Neural progenitor cell (in vitro differentiated cells): Measurements from ENCODE around the gene RIOK1. TPM values are rescaled to one million over a fixed set of nuclear protein-coding genes. Genes with fewer than 3 reads are reported as not detected.

Experiments
- DNase-seq: peaks from one replicate; pipeline ENCODE4 v3.0.0-alpha.2; 2016; ENCODE audit warnings: low spot score
- H2AFZ ChIP-seq: fragments of 200-600 bp; sonication (generic); replicated peaks from 2 replicates; pipeline ENCODE4 v1.6.1; 2016; ENCODE audit warnings: antibody characterized with exemption
- H3F3A ChIP-seq: fragments of 200-600 bp; sonication (generic); 2 replicates; pipeline ENCODE4 v1.6.1; 2016; ENCODE audit warnings: antibody characterized with exemption, low read depth
- H3K27ac ChIP-seq: fragments of 200-600 bp; sonication (generic); 2 replicates; pipeline ENCODE4 v1.5.1; 2016; ENCODE audit warnings: mild to moderate bottlenecking
- H3K27me3 ChIP-seq: fragments of 200-600 bp; sonication (generic); 2 replicates; pipeline ENCODE4 v1.6.1; 2016; ENCODE audit warnings: mild to moderate bottlenecking, moderate library complexity
- H3K36me3 ChIP-seq: fragments of 200-600 bp; sonication (generic); 2 replicates; pipeline ENCODE4 v1.5.1; 2016
- H3K4me1 ChIP-seq: fragments of 200-600 bp; sonication (generic); 2 replicates; pipeline ENCODE4 v1.6.1; 2016; ENCODE audit warnings: mixed run types
- H3K4me2 ChIP-seq: fragments of 200-600 bp; sonication (generic); 2 replicates; pipeline ENCODE4 v1.6.1; 2016
- H3K4me3 ChIP-seq: fragments of 200-600 bp; sonication (generic); 2 replicates; pipeline ENCODE4 v1.5.1; 2016
- H3K79me2 ChIP-seq: fragments of 200-600 bp; sonication (generic); 2 replicates; pipeline ENCODE4 v1.6.1; 2016; ENCODE audit warnings: low read depth
- H3K9ac ChIP-seq: fragments of 200-600 bp; sonication (generic); 2 replicates; pipeline ENCODE4 v1.6.1; 2016
- H3K9me3 ChIP-seq: fragments of 200-600 bp; sonication (generic); 2 replicates; pipeline ENCODE4 v1.5.1; 2016; ENCODE audit warnings: low read depth
- H4K20me1 ChIP-seq: fragments of 200-600 bp; sonication (generic); 2 replicates; pipeline ENCODE4 v1.6.1; 2016; ENCODE audit warnings: low read depth
- H3K27ac Mint-ChIP-seq: 3 replicates; pipeline ENCODE4 v1.8.0; 2021; ENCODE audit warnings: mixed read lengths
- H3K27me3 Mint-ChIP-seq: 2 replicates; pipeline ENCODE4 v1.8.0; 2022; ENCODE audit warnings: low read depth, mild to moderate bottlenecking, inconsistent platforms, moderate library complexity, mixed read lengths; ENCODE audit not compliant: insufficient read depth
- H3K36me3 Mint-ChIP-seq: 3 replicates; pipeline ENCODE4 v1.8.0; 2021; ENCODE audit warnings: mixed read lengths
- H3K4me1 Mint-ChIP-seq: 3 replicates; pipeline ENCODE4 v1.8.0; 2021; ENCODE audit warnings: mixed read lengths
- H3K4me3 Mint-ChIP-seq: 3 replicates; pipeline ENCODE4 v1.8.0; 2021; ENCODE audit warnings: mild to moderate bottlenecking, moderate library complexity, mixed read lengths
- H3K9me3 Mint-ChIP-seq: 3 replicates; pipeline ENCODE4 v1.8.0; 2020; ENCODE audit warnings: mixed read lengths
- EZH2 ChIP-seq: fragments of 200-600 bp; sonication (generic); IDR thresholded peaks from 2 replicates; pipeline ENCODE4 v1.6.1; 2017; ENCODE audit warnings: antibody characterized with exemption, mild to moderate bottlenecking, moderate library complexity
- EZH2phosphoT487 ChIP-seq: fragments of 200-600 bp; sonication (generic); IDR thresholded peaks from 2 replicates; pipeline ENCODE4 v1.6.1; 2017; ENCODE audit warnings: antibody characterized with exemption
- total RNA-seq: library from RNA; depleted of rRNA; stranded (reverse); fragments of >200 nt; gene quantifications from 2 replicates; pipeline ENCODE4 v1.2.3, GENCODE V29; 2015; ENCODE audit warnings: low replicate concordance
- TF ChIP-seq, protein P1 (sequence below): fragments of 200-600 bp; sonication (generic); IDR thresholded peaks from 2 replicates; pipeline ENCODE4 v1.5.1; 2017; ENCODE audit warnings: antibody characterized with exemption, mild to moderate bottlenecking

The RIOK1 gene
- total RNA-seq, 1 donor from 2014 or later: 21.5 TPM

DNA sequence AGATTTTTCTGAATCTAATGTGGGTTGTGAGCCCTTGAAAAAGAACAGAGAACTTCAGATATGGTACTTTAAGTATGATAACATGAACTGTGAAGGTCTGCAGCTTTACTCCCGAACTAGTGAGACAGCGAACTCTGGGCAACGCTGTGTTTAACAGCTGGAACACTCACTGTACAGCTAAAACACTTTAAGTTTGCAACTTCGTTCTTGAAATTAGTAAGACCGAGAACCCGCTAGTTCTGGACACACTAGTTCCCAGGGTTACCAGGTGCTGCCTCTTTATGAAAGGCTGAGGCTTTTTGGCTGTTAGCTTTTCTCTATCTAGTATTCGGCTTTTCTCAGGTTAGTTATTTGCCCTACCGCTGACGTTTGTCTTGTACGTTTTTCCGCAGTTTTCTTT, 52.9 kb downstream of the RIOK1 start:
- no peak for TF ChIP-seq EZH2phosphoT487
- Histone ChIP-seq H3F3A (peaks cover 12% of the 10 kb centered on the region), H3K79me2 (no peaks in the 10 kb centered on the region), H3K4me1 (peaks cover 16% of the 10 kb centered on the region), H3K9ac (no peak overlapping the region), H2AFZ (no peak overlapping the region), H3K27ac (no peak overlapping the region), H3K4me2 (no peak overlapping the region), H3K4me3 (no peak overlapping the region), H3K27me3 (peaks cover 6% of the 10 kb centered on the region), H3K9me3 (no peaks in the 10 kb centered on the region), H3K36me3 (no peaks in the 10 kb centered on the region), H4K20me1 (no peaks in the 10 kb centered on the region)
- Mint-ChIP-seq H3K4me1 (peaks cover 18% of the 10 kb centered on the region), H3K9me3 (no peaks in the 10 kb centered on the region), H3K4me3 (no peak overlapping the region), H3K36me3 (no peaks in the 10 kb centered on the region), H3K27ac (no peak overlapping the region), H3K27me3 (peaks cover 10% of the 10 kb centered on the region)
- DNase-seq: no peak

DNA sequence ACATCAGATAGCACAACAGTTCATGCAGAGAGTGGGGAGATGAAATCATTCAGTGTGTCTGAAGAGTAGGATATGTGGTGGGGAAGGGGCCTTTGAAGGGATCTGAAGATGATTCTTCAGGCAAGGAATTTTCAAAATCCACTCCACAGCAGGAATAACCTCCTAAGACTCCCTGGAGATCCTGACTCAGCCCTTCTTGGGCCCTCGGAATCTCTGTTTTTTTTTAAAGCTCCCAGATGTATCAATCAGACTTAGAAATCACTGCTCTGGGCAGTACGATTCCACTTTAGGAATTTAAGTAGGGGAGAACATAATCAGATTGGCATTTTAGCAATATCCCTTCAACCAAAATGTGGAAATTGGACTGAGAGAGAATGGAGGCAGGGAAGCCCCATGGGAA, 55.5 kb downstream of the RIOK1 start:
- DNase-seq: no peak
- no peaks in the 10 kb centered on the region for H3K36me3 ChIP-seq
- H3K9ac ChIP-seq: no peak overlapping the region
- peaks cover 17% of the 10 kb centered on the region for H3K27me3 Mint-ChIP-seq
- H3K27ac Mint-ChIP-seq: no peak overlapping the region
- no peak overlapping the region for H3K27ac ChIP-seq
- H3K4me3 Mint-ChIP-seq: no peak overlapping the region
- H3K9me3 Mint-ChIP-seq: no peaks in the 10 kb centered on the region
- no peak overlapping the region for H2AFZ ChIP-seq
- H3K4me3 ChIP-seq: no peak overlapping the region
- peaks cover 18% of the 10 kb centered on the region for H3K4me1 Mint-ChIP-seq
- H3K4me1 ChIP-seq: peaks cover 16% of the 10 kb centered on the region
- no peaks in the 10 kb centered on the region for H4K20me1 ChIP-seq
- no peak for TF ChIP-seq EZH2phosphoT487
- H3K9me3 ChIP-seq: no peaks in the 10 kb centered on the region
- H3F3A ChIP-seq: peaks cover 12% of the 10 kb centered on the region
- H3K79me2 ChIP-seq: no peaks in the 10 kb centered on the region
- H3K36me3 Mint-ChIP-seq: no peaks in the 10 kb centered on the region
- no peak overlapping the region for H3K4me2 ChIP-seq
- peaks cover 6% of the 10 kb centered on the region for H3K27me3 ChIP-seq

DNA sequence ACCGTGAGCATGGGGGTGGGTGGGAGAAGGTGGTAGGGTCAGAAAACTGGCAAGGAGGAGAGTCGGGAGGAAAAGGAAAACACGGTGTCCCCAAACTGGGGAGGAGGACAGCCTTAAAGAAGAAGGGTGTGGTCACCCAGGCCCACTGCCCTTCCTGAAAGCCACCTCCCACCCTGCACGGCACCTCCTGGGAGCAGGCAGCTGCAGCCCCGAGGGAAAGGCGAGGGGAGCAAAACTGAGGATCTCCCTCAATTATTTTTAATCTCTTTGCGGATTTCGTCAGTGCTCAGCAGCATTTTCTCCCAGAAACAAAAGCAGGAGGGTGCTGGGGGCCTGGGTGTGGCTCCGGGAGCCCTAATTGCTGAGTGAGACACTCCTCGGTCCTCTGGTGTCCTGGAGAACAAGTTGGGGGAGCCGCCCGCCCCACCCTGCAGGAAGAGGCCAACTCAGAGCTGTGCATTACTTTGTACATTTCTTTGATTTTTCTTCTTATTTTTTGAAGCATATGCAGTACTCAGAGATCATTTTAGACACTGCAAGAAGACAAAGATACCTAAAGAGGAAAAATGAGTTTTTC, 56.4 kb downstream of the RIOK1 start:
- Histone ChIP-seq H3K27me3 (peaks cover 6% of the 10 kb centered on the region), H3K9me3 (no peaks in the 10 kb centered on the region), H4K20me1 (no peaks in the 10 kb centered on the region), H3K4me3 (no peak overlapping the region), H2AFZ (no peak overlapping the region), H3K27ac (no peak overlapping the region), H3F3A (peaks cover 12% of the 10 kb centered on the region), H3K4me1 (peaks cover 16% of the 10 kb centered on the region), H3K4me2 (peak overlapping the region; percentile 30), H3K36me3 (no peaks in the 10 kb centered on the region), H3K79me2 (no peaks in the 10 kb centered on the region), H3K9ac (no peak overlapping the region)
- TF ChIP-seq EZH2 (no peak), EZH2phosphoT487 (no peak)
- TF ChIP-seq, protein P1, sequence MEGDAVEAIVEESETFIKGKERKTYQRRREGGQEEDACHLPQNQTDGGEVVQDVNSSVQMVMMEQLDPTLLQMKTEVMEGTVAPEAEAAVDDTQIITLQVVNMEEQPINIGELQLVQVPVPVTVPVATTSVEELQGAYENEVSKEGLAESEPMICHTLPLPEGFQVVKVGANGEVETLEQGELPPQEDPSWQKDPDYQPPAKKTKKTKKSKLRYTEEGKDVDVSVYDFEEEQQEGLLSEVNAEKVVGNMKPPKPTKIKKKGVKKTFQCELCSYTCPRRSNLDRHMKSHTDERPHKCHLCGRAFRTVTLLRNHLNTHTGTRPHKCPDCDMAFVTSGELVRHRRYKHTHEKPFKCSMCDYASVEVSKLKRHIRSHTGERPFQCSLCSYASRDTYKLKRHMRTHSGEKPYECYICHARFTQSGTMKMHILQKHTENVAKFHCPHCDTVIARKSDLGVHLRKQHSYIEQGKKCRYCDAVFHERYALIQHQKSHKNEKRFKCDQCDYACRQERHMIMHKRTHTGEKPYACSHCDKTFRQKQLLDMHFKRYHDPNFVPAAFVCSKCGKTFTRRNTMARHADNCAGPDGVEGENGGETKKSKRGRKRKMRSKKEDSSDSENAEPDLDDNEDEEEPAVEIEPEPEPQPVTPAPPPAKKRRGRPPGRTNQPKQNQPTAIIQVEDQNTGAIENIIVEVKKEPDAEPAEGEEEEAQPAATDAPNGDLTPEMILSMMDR: no peak
- H3K27me3 Mint-ChIP-seq: peaks cover 16% of the 10 kb centered on the region
- DNase-seq: no peak
- H3K27ac Mint-ChIP-seq: no peak overlapping the region
- peaks cover 18% of the 10 kb centered on the region for H3K4me1 Mint-ChIP-seq
- H3K4me3 Mint-ChIP-seq: no peak overlapping the region
- no peaks in the 10 kb centered on the region for H3K9me3 Mint-ChIP-seq
- H3K36me3 Mint-ChIP-seq: no peaks in the 10 kb centered on the region

DNA sequence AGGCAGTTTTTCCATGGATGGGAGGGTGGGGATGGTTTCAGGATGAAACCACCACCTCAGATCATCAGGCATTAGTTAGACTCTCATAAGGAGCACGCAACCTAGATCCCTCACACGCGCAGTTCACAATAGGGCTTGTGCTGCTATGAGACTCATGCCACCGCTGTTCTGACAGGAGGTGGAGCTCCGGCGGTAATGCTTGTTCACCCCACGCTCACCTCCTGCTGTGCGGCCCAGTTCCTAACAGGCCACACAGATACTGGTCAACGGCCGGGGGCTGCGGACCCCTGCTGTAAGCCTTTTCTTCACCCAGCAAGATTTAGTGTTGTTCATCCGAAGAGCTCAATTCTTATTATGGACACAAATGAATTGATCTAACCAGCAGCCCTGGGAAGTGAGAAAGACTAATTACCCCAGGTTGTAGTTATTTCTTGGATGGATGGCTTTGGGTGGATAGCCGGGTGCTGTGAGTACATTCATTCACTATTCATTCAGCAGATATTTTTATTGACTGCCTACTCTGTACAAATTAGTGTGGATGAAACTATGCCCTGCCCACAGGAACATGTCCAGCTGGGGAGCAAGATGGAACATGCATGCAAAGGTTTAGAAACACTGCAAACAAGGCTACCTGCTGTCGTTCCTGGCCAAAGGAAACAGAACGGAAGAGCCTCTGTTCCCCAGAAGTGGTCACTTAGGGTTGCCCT, 57.2 kb downstream of the RIOK1 start:
- Histone ChIP-seq H4K20me1 (no peaks in the 10 kb centered on the region), H2AFZ (no peak overlapping the region), H3K4me3 (no peak overlapping the region), H3K79me2 (no peaks in the 10 kb centered on the region), H3K4me1 (peaks cover 16% of the 10 kb centered on the region), H3F3A (peaks cover 12% of the 10 kb centered on the region), H3K36me3 (no peaks in the 10 kb centered on the region), H3K4me2 (peak overlapping the region; percentile 30), H3K9me3 (no peaks in the 10 kb centered on the region), H3K27me3 (peaks cover 6% of the 10 kb centered on the region), H3K9ac (no peak overlapping the region), H3K27ac (no peak overlapping the region)
- Mint-ChIP-seq H3K9me3 (no peaks in the 10 kb centered on the region), H3K36me3 (no peaks in the 10 kb centered on the region), H3K4me1 (peaks cover 18% of the 10 kb centered on the region), H3K27ac (peak overlapping the region; percentile 72), H3K27me3 (peaks cover 18% of the 10 kb centered on the region), H3K4me3 (peak overlapping the region; percentile 62)
- peak; percentile 78 for DNase-seq
- peak; percentile 30 for TF ChIP-seq EZH2phosphoT487
- no peak for TF ChIP-seq EZH2
- TF ChIP-seq, protein P1: no peak
